ENCODE measurements around the gene HNF1B. TPM values are rescaled to one million over a fixed set of nuclear protein-coding genes. Genes with fewer than 3 reads are reported as not detected.

Gene HNF1B
- total and polyA plus RNA-seq, 4 experiments from 2014 or later: not detected

DNA sequence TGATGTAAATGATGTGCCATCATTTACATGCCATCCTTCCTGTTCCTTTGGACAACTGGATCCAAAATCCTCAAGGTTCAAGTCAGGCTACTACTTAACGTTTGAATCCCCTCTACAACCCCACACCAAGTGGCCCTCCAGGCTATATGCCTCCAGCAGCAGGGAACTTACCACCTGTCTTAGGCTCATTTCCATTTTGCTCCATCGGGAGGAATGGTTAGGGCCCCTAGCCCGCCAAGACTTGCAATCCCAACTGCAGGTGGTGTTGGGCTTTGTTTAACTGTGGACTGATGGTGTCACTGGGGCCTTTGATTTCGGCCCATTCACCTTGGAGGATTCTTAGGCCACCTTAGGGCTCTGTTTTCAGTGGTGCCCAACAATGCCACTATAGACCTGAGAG is 9.7 kb downstream of the HNF1B start:
- Histone ChIP-seq H3K4me3 (ENCODE audit: low read length in 2 of 2) (no peak overlapping the region), H3K27ac (ENCODE audit: low read depth, low read length) (no peak overlapping the region), H3K27me3 (ENCODE audit: insufficient read depth, low read length) (peaks cover 18% of the 10 kb centered on the region), H3K9me3 (ENCODE audit: control insufficient read depth in 1 of 2, low read length in 2 of 2) (no peaks in the 10 kb centered on the region), H3K36me3 (ENCODE audit: insufficient read depth, low read length) (no peaks in the 10 kb centered on the region), H3K4me1 (ENCODE audit: insufficient read depth, low read length) (no peaks in the 10 kb centered on the region)
- DNase-seq: no peak
- Mint-ChIP-seq H3K36me3 (no peaks in the 10 kb centered on the region), H3K4me3 (no peak overlapping the region), H3K9me3 (no peaks in the 10 kb centered on the region), H3K27me3 (peaks cover 31 to 32% of the 10 kb centered on the region in 2 donors), H3K27ac (no peak overlapping the region), H3K4me1 (no peaks in the 10 kb centered on the region)
- intact Hi-C loops (cut with micrococcal nuclease): no loop called here
- ChIA-PET POLR2A (ENCODE audit: partially characterized antibody) (no interaction called here), CTCF (ENCODE audit: partially characterized antibody) (no interaction called here)

DNA sequence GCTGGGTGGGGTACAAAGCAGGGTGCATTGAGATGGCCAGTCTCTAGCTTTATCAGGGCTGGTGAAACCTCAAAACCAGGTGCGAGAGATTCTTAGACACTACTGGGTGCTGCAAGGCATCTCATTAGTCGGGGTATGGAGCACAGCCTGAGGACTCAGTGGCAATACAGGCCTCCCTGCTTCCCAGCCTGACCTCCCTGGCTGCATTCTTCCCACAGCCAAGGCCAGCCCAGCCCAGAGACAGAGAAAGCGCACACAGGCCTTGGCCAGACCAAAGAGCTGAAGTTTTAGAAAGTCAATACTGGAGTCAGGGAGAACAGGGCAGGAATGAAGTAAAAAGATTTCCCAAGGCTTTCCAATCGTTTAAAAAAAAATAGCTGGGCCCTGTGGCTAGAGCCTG is 12.5 kb downstream of the HNF1B start:
- no peak overlapping the region for H3K4me3 ChIP-seq (ENCODE audit: low read length in 2 of 2)
- Mint-ChIP-seq H3K9me3 (no peaks in the 10 kb centered on the region), H3K4me3 (no peak overlapping the region), H3K36me3 (no peaks in the 10 kb centered on the region), H3K4me1 (no peaks in the 10 kb centered on the region), H3K27me3 (peaks cover 11 to 13% of the 10 kb centered on the region in 2 donors), H3K27ac (no peak overlapping the region)
- H3K27me3 ChIP-seq (ENCODE audit: insufficient read depth, low read length): no peaks in the 10 kb centered on the region
- CTCF ChIA-PET (ENCODE audit: partially characterized antibody): no interaction called here
- intact Hi-C loops (cut with micrococcal nuclease): no loop called here
- H3K36me3 ChIP-seq (ENCODE audit: insufficient read depth, low read length): no peaks in the 10 kb centered on the region
- no peaks in the 10 kb centered on the region for H3K9me3 ChIP-seq (ENCODE audit: control insufficient read depth in 1 of 2, low read length in 2 of 2)
- no peak overlapping the region for H3K27ac ChIP-seq (ENCODE audit: low read depth, low read length)
- no peaks in the 10 kb centered on the region for H3K4me1 ChIP-seq (ENCODE audit: insufficient read depth, low read length)
- no peak for DNase-seq
- POLR2A ChIA-PET (ENCODE audit: partially characterized antibody): no interaction called here

DNA sequence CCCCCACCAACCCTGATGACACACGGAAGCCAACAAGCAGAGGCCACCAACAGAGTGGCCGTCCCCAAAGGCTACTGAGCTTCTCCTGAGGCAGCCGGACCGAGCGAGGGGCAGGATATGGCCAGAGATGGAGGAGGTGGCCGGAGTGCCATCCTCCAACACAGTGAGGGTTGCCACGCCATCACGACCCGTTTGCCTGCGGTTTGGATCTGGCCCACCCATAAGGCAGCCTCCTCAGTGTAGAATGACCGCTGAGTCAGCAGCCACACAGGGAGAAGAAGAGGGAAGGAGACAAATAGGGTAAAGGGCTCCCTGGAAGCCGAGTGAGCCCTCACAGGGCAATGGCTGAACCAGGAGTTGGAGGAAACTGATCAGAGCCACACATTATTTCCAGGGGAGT is 13.8 kb downstream of the HNF1B start:
- POLR2A ChIA-PET (ENCODE audit: partially characterized antibody): no interaction called here
- H3K36me3 Mint-ChIP-seq: no peaks in the 10 kb centered on the region
- Histone ChIP-seq H3K27ac (ENCODE audit: low read depth, low read length) (no peak overlapping the region), H3K9me3 (ENCODE audit: control insufficient read depth in 1 of 2, low read length in 2 of 2) (no peaks in the 10 kb centered on the region), H3K27me3 (ENCODE audit: insufficient read depth, low read length) (no peaks in the 10 kb centered on the region), H3K36me3 (ENCODE audit: insufficient read depth, low read length) (no peaks in the 10 kb centered on the region), H3K4me3 (ENCODE audit: low read length in 2 of 2) (no peak overlapping the region), H3K4me1 (ENCODE audit: insufficient read depth, low read length) (no peaks in the 10 kb centered on the region)
- peaks cover under 1 to 2% of the 10 kb centered on the region in 2 donors for H3K27me3 Mint-ChIP-seq
- H3K4me3 Mint-ChIP-seq: no peak overlapping the region
- no peak overlapping the region for H3K27ac Mint-ChIP-seq
- DNase-seq: no peak
- H3K9me3 Mint-ChIP-seq: no peaks in the 10 kb centered on the region
- intact Hi-C loops (cut with micrococcal nuclease): no loop called here
- CTCF ChIA-PET (ENCODE audit: partially characterized antibody): no interaction called here
- no peaks in the 10 kb centered on the region for H3K4me1 Mint-ChIP-seq

DNA sequence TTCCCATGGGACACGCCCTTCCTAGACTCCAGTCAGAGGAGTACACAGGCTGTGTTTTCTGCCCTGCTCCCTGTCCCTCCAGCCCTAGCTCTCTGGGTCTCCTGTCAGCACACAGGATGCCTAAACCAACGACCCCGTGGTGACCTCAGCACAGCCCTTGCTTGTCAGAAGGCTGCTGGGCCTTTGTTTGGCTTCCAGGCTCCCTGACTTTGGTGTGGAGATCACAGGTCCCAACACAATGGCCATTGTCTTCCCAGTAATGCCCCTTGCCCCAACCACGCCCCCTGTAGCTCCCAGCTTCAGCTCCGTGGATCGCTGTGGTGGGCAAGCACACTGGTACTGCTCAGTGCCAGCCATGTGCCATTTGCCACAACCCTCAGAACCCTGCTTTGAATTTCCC is 15.0 kb downstream of the HNF1B start:
- H3K27ac Mint-ChIP-seq: no peak overlapping the region
- ChIA-PET POLR2A (ENCODE audit: partially characterized antibody) (no interaction called here), CTCF (ENCODE audit: partially characterized antibody) (no interaction called here)
- Histone ChIP-seq H3K4me3 (ENCODE audit: low read length in 2 of 2) (no peak overlapping the region), H3K27me3 (ENCODE audit: insufficient read depth, low read length) (no peaks in the 10 kb centered on the region), H3K9me3 (ENCODE audit: control insufficient read depth in 1 of 2, low read length in 2 of 2) (no peaks in the 10 kb centered on the region), H3K27ac (ENCODE audit: low read depth, low read length) (no peak overlapping the region), H3K4me1 (ENCODE audit: insufficient read depth, low read length) (no peaks in the 10 kb centered on the region), H3K36me3 (ENCODE audit: insufficient read depth, low read length) (no peaks in the 10 kb centered on the region)
- no peaks in the 10 kb centered on the region for H3K36me3 Mint-ChIP-seq
- intact Hi-C loops (cut with micrococcal nuclease): no loop called here
- H3K9me3 Mint-ChIP-seq: no peaks in the 10 kb centered on the region
- no peaks in the 10 kb centered on the region for H3K27me3 Mint-ChIP-seq
- no peaks in the 10 kb centered on the region for H3K4me1 Mint-ChIP-seq
- DNase-seq: no peak
- no peak overlapping the region for H3K4me3 Mint-ChIP-seq

DNA sequence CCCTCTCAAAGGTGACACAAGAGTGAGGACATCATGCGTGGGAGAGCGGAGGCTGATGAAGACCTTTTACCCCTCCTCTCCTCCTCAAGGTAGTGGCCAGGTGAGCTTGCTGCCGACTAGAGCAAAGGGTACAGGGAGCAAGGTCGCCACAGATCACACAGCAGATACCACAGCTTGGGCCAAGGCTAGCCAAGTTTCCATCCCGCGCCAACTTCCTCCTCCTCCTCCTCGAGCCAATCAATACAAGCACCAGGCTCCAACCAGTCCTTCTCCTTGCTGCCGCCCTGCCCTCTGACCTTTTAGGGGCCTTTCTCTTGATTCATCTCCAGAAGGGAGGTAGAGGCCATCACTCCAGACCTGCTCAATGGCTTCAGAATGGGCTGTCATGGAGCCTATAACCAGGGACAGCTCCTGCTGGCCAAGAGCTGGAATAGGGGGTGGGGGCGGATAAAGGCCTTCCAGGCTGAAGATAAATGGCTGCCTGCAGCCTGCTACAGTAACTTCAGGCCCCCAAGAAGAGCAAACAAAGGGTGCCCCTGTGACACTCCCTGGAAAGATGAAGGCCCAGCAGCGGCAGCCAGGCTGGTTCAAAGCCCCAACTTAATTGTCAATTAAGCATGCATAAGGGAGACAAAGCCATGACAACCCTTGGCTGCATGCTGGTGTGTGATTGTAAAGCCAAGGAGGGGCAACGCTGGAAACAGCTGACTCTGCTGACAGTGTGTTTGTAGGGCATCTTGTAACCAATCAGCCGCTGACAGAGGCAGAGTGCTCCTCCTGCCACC is 17.8 kb downstream of the HNF1B start:
- ChIA-PET POLR2A (ENCODE audit: partially characterized antibody) (no interaction called here), CTCF (ENCODE audit: partially characterized antibody) (no interaction called here)
- H3K4me1 ChIP-seq (ENCODE audit: insufficient read depth, low read length): no peaks in the 10 kb centered on the region
- intact Hi-C loops (cut with micrococcal nuclease): no loop called here
- Mint-ChIP-seq H3K36me3 (no peaks in the 10 kb centered on the region), H3K27ac (no peak overlapping the region), H3K9me3 (no peaks in the 10 kb centered on the region), H3K4me1 (no peaks in the 10 kb centered on the region), H3K4me3 (no peak overlapping the region), H3K27me3 (peaks cover 0 to 2% of the 10 kb centered on the region in 2 donors)
- no peak overlapping the region for H3K4me3 ChIP-seq (ENCODE audit: low read length in 2 of 2)
- H3K9me3 ChIP-seq (ENCODE audit: control insufficient read depth in 1 of 2, low read length in 2 of 2): no peaks in the 10 kb centered on the region
- H3K27me3 ChIP-seq (ENCODE audit: insufficient read depth, low read length): no peaks in the 10 kb centered on the region
- DNase-seq: no peak
- H3K36me3 ChIP-seq (ENCODE audit: insufficient read depth, low read length): no peaks in the 10 kb centered on the region
- no peak overlapping the region for H3K27ac ChIP-seq (ENCODE audit: low read depth, low read length)

DNA sequence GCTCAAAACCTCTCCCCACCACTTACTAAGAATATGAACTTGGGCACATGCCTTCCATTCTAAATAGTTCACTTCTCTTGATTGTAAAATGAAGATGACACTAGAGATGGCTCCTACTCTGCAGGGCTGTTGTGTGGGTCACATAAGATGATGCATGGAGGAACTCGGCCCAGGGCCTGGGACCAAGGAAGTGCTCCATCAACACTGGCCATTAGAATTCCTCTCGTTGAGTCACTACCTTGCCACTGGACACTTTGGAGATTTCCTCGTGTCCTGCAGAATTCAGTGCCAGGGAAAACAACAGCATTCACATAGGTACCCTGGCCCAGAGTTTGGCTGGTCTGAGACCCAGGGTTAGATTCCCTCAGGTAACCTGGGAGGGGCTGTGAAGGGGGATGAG is 18.6 kb downstream of the HNF1B start:
- ChIA-PET POLR2A (ENCODE audit: partially characterized antibody) (no interaction called here), CTCF (ENCODE audit: partially characterized antibody) (no interaction called here)
- Histone ChIP-seq H3K36me3 (ENCODE audit: insufficient read depth, low read length) (no peaks in the 10 kb centered on the region), H3K27ac (ENCODE audit: low read depth, low read length) (no peak overlapping the region), H3K9me3 (ENCODE audit: control insufficient read depth in 1 of 2, low read length in 2 of 2) (no peaks in the 10 kb centered on the region), H3K4me1 (ENCODE audit: insufficient read depth, low read length) (no peaks in the 10 kb centered on the region), H3K4me3 (ENCODE audit: low read length in 2 of 2) (no peak overlapping the region), H3K27me3 (ENCODE audit: insufficient read depth, low read length) (no peaks in the 10 kb centered on the region)
- no peaks in the 10 kb centered on the region for H3K9me3 Mint-ChIP-seq
- H3K36me3 Mint-ChIP-seq: no peaks in the 10 kb centered on the region
- no peak for DNase-seq
- H3K27me3 Mint-ChIP-seq: peaks cover 0 to 2% of the 10 kb centered on the region in 2 donors
- no peak overlapping the region for H3K27ac Mint-ChIP-seq
- no peaks in the 10 kb centered on the region for H3K4me1 Mint-ChIP-seq
- H3K4me3 Mint-ChIP-seq: no peak overlapping the region
- intact Hi-C loops (cut with micrococcal nuclease): no loop called here

DNA sequence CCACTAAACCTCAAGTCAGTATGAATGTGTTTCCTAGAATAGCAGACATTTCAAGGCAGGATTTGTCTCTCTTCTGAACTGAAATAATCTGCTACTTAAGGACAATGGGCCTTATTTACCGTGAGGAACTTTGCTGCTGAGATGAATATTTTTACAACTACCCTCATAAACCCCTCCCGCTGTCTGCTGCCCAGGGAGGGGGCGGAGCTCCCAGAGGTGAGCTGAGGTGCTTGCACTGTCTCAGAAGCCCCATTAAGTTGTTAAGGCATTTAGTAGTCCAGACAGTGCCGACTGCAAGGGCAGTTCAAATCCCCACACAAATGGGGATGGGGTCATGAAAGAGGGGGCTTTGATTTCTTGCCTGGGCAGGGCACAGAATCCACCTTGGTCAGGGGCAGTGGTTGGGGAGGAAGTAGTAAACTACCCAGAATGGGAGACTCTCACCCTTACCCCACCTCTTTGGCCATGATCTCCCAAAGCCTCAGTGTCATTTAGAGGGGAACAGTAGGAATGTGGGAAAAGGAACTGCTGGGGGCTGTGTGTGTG is 19.2 kb downstream of the HNF1B start:
- Histone ChIP-seq H3K4me1 (ENCODE audit: insufficient read depth, low read length) (no peaks in the 10 kb centered on the region), H3K36me3 (ENCODE audit: insufficient read depth, low read length) (no peaks in the 10 kb centered on the region), H3K27me3 (ENCODE audit: insufficient read depth, low read length) (no peaks in the 10 kb centered on the region), H3K27ac (ENCODE audit: low read depth, low read length) (no peak overlapping the region), H3K9me3 (ENCODE audit: control insufficient read depth in 1 of 2, low read length in 2 of 2) (no peaks in the 10 kb centered on the region), H3K4me3 (ENCODE audit: low read length in 2 of 2) (no peak overlapping the region)
- DNase-seq: no peak
- intact Hi-C loops (cut with micrococcal nuclease): no loop called here
- ChIA-PET CTCF (ENCODE audit: partially characterized antibody) (no interaction called here), POLR2A (ENCODE audit: partially characterized antibody) (no interaction called here)
- Mint-ChIP-seq H3K9me3 (no peaks in the 10 kb centered on the region), H3K4me1 (no peaks in the 10 kb centered on the region), H3K27me3 (peaks cover 0 to 2% of the 10 kb centered on the region in 2 donors), H3K36me3 (no peaks in the 10 kb centered on the region), H3K27ac (no peak overlapping the region), H3K4me3 (no peak overlapping the region)

All from CD4-positive, alpha-beta memory T cell (primary cell).